Endothelial cell of umbilical vein (primary cell): ENCODE results near the gene KCNQ1OT1. TPM values are rescaled to one million over a fixed set of nuclear protein-coding genes. Genes with fewer than 3 reads are reported as not detected.

Experiments
- BruUV-seq: library from RNA; stranded (reverse); fragments of 400-500 nt; replicated peaks from 2 replicates; lab custom pipeline; 2021; lab: Mats Ljungman, UMichigan
- CTCF ChIA-PET: fragments of 300-600, 350-600 bp; sonication (Branson Sonifier 250); formaldehyde crosslinking; loops from one replicate; lab custom pipeline; 2021; ENCODE audit warnings: antibody characterized with exemption, inconsistent platforms; lab: Charles Lee
- POLR2A ChIA-PET: fragments of 300-600, 350-600 bp; sonication (Branson Sonifier 250); formaldehyde crosslinking; loops from one replicate; lab custom pipeline; 2021; ENCODE audit warnings: antibody characterized with exemption, inconsistent platforms; lab: Charles Lee
- DNase-seq: peaks from one replicate; pipeline ENCODE4 v3.0.0-alpha.2; 2011; ENCODE audit warnings: low read depth, low spot score
- FAIRE-seq: peaks from 2 replicates; lab custom pipeline; 2011; peaks lifted over from hg19 to GRCh38; lab: Jason Lieb, UNC
- H2AFZ ChIP-seq: 2 replicates; pipeline ENCODE4 v1.6.0; 2012; ENCODE audit warnings: low read depth, low read length, control low read depth, inconsistent platforms
- H3K27ac ChIP-seq: 2 replicates; pipeline ENCODE4 v1.5.1; 2011; ENCODE audit warnings: low read depth, mild to moderate bottlenecking, control low read depth, low read length, moderate library complexity; ENCODE audit not compliant: insufficient read depth
- H3K27me3 ChIP-seq, 2 experiments: 2 replicates each; pipeline versions ENCODE4 v1.6.0 to v1.6.1; 2011; ENCODE audit warnings: low read length in 2 of 2, mixed read lengths in 1 of 2; ENCODE audit not compliant: control insufficient read depth in 2 of 2, insufficient read depth in 2 of 2
- H3K36me3 ChIP-seq, 2 experiments: 2 replicates in 1 of 2; 3 replicates in 1 of 2; pipeline ENCODE4 v1.5.1; 2011; ENCODE audit warnings: low read length in 2 of 2, mild to moderate bottlenecking in 1 of 2, moderate library complexity in 1 of 2; ENCODE audit not compliant: control insufficient read depth in 2 of 2, insufficient read depth in 2 of 2; ENCODE audit errors: extremely low read depth in 1 of 2
- H3K4me1 ChIP-seq: 3 replicates; pipeline ENCODE4 v1.5.1; 2011; ENCODE audit warnings: mild to moderate bottlenecking, low read length; ENCODE audit not compliant: control insufficient read depth, insufficient read depth; ENCODE audit errors: extremely low read depth
- H3K4me2 ChIP-seq: 2 replicates; pipeline ENCODE4 v1.6.1; 2011; ENCODE audit warnings: low read length, control low read depth, mixed read lengths; ENCODE audit not compliant: insufficient read depth
- H3K4me3 ChIP-seq, 3 experiments: fragments of 200-600 bp in 1 of 3; sonication (generic), shearing (Covaris generic) in 1 of 3; replicated peaks in 1 of 3; 2 replicates each; pipeline ENCODE4 v1.5.1; 2011 to 2016; ENCODE audit warnings: control low read depth in 3 of 3, low read length in 3 of 3, mild to moderate bottlenecking in 2 of 3, inconsistent platforms in 1 of 3, low read depth in 1 of 3, moderate library complexity in 1 of 3; ENCODE audit not compliant: insufficient read depth in 1 of 3
- H3K79me2 ChIP-seq: 2 replicates; pipeline ENCODE4 v1.6.0; 2012; ENCODE audit warnings: low read length, inconsistent platforms; ENCODE audit not compliant: control insufficient read depth, insufficient read depth
- H3K9ac ChIP-seq: replicated peaks from 2 replicates; pipeline ENCODE3; 2011; ENCODE audit warnings: low read length, control low read depth; ENCODE audit not compliant: insufficient read depth; ENCODE audit errors: extremely low read depth
- H3K9me1 ChIP-seq: replicated peaks from 3 replicates; pipeline ENCODE4 v1.6.0; 2011; ENCODE audit warnings: mild to moderate bottlenecking, low read length; ENCODE audit not compliant: control insufficient read depth, insufficient read depth; ENCODE audit errors: extremely low read depth
- H3K9me3 ChIP-seq: replicated peaks from 2 replicates; pipeline ENCODE4 v1.5.1; 2012; ENCODE audit warnings: low read length, inconsistent platforms; ENCODE audit not compliant: control insufficient read depth, insufficient read depth
- H4K20me1 ChIP-seq: replicated peaks from 2 replicates; pipeline ENCODE3; 2011; ENCODE audit warnings: mild to moderate bottlenecking, low read length; ENCODE audit not compliant: control insufficient read depth, insufficient read depth; ENCODE audit errors: extremely low read depth
- CTCF ChIP-seq, 2 donors: IDR thresholded peaks; 1 replicate in 1 of 2; 2 replicates in 1 of 2; pipeline ENCODE4 v1.5.1; 2011; ENCODE audit warnings: low read length in 2 of 2, mild to moderate bottlenecking in 2 of 2, moderate library complexity in 2 of 2, control low read depth in 1 of 2, inconsistent platforms in 1 of 2, low read depth in 1 of 2; ENCODE audit not compliant: insufficient read depth in 1 of 2; ENCODE audit errors: extremely low read depth in 1 of 2
- EZH2 ChIP-seq: IDR thresholded peaks from 2 replicates; pipeline ENCODE4 v1.6.1; 2012; ENCODE audit warnings: borderline replicate concordance, low read depth, mild to moderate bottlenecking, moderate library complexity, low read length, inconsistent platforms; ENCODE audit not compliant: severe bottlenecking
- FOS ChIP-seq: IDR thresholded peaks from 2 replicates; pipeline ENCODE4 v1.6.1; 2011; ENCODE audit warnings: mild to moderate bottlenecking, low read length, moderate library complexity, borderline replicate concordance; ENCODE audit not compliant: insufficient read depth
- GATA2 ChIP-seq: IDR thresholded peaks from 2 replicates; pipeline ENCODE4 v1.7.0; 2011; ENCODE audit warnings: low read depth, mild to moderate bottlenecking, moderate library complexity, mixed read lengths, low read length; ENCODE audit not compliant: insufficient read length, insufficient read depth
- JUN ChIP-seq: IDR thresholded peaks from 2 replicates; pipeline ENCODE4 v1.6.1; 2011; ENCODE audit warnings: borderline replicate concordance, low read depth; ENCODE audit not compliant: insufficient read length, insufficient read depth
- MAX ChIP-seq: IDR thresholded peaks from 2 replicates; pipeline ENCODE4 v1.6.1; 2011; ENCODE audit not compliant: insufficient read depth, insufficient read length
- MYC ChIP-seq: IDR thresholded peaks from one replicate; pipeline ENCODE4 v1.6.1; 2011; ENCODE audit warnings: mild to moderate bottlenecking, low read depth, low read length
- POLR2A ChIP-seq: IDR thresholded peaks from 2 replicates; pipeline ENCODE4 v1.6.1; 2012; ENCODE audit warnings: low read depth, mild to moderate bottlenecking, control low read depth, low read length
- POLR2AphosphoS5 ChIP-seq: IDR thresholded peaks from 2 replicates; pipeline ENCODE4 v1.6.1; 2012; ENCODE audit warnings: low read depth, mild to moderate bottlenecking, control low read depth, low read length, moderate library complexity; ENCODE audit not compliant: insufficient read depth
- dilution Hi-C: fragments of 300-500 bp; cut with MboI; formaldehyde crosslinking; loops from one replicate; pipeline ENCODE4 v1.15.0; 2019; ENCODE audit warnings: low sequenced_read_pairs; ENCODE audit not compliant: extremely low pct_ligation_motif_present
- intact Hi-C: fragments of 100-400 bp; cut with micrococcal nuclease; formaldehyde crosslinking; loops from one replicate; pipeline ENCODE4 v1.10.0; 2022
- polyA plus RNA-seq, 4 experiments: library from polyadenylated mRNA; depleted of rRNA in 3 of 4; stranded (reverse) in 3 of 4; unstranded in 1 of 4; fragments of >200 nt; gene quantifications; 2 replicates each; pipeline versions ENCODE4 v1.2.1 to v1.2.3, GENCODE V29; 2011 to 2012; ENCODE audit warnings: missing spikeins in 1 of 4
- total RNA-seq: library from RNA; stranded (reverse); gene quantifications from 2 replicates; pipeline ENCODE4 v1.2.3, GENCODE V29; 2021

The KCNQ1OT1 gene
- total and polyA plus RNA-seq, 2 donors (not counting 3 experiments of a cell fraction or from before 2014, with no cell fraction given): 0.11 to 1.8 TPM

GRCh38 chr11:2714871-2715270, 15.1 kb upstream of the KCNQ1OT1 start:
- peaks cover 0 to 1% of the 10 kb centered on the region in 2 experiments for H3K27me3 ChIP-seq
- H3K36me3 ChIP-seq: no peaks in the 10 kb centered on the region
- dilution Hi-C loops: no loop called here
- no peak overlapping the region for H3K27ac ChIP-seq
- no peaks in the 10 kb centered on the region for H4K20me1 ChIP-seq
- intact Hi-C loops: no loop called here
- H3K79me2 ChIP-seq: no peaks in the 10 kb centered on the region
- H3K4me3 ChIP-seq: no peak overlapping the region
- TF ChIP-seq JUN (no peak), POLR2AphosphoS5 (no peak), EZH2 (no peak), CTCF (IDR thresholded peaks at IDR 0.05; ENCODE audit: extremely low read depth in 1 of 2, insufficient read depth in 1 of 2, low read depth in 1 of 2, low read length in 2 of 2) (no peak), MAX (no peak), POLR2A (no peak)
- H3K9me1 ChIP-seq: no peaks in the 10 kb centered on the region
- no peak overlapping the region for H2AFZ ChIP-seq
- ChIA-PET POLR2A (no interaction called here), CTCF (no interaction called here)
- BruUV-seq: no TSS peak
- no peaks in the 10 kb centered on the region for H3K4me1 ChIP-seq
- H3K9ac ChIP-seq: no peak overlapping the region
- no peak overlapping the region for H3K4me2 ChIP-seq
- DNase-seq (no peak), FAIRE-seq (no peak)
- H3K9me3 ChIP-seq: no peaks in the 10 kb centered on the region

GRCh38 chr11:2714463-2714800, 14.6 kb upstream of the KCNQ1OT1 start:
- H3K4me3 ChIP-seq: no peak overlapping the region
- CTCF ChIA-PET: no interaction called here

More at GRCh38 chr11:2714463-2714800, 14.6 kb upstream of the KCNQ1OT1 start:
- no peak overlapping the region for H2AFZ ChIP-seq
- no peak overlapping the region for H3K9ac ChIP-seq
- H3K9me3 ChIP-seq: no peaks in the 10 kb centered on the region
- H3K9me1 ChIP-seq: no peaks in the 10 kb centered on the region
- DNase-seq: no peak
- no peak overlapping the region for H3K4me2 ChIP-seq
- no TSS peak for BruUV-seq
- no peak overlapping the region for H3K27ac ChIP-seq
- H3K4me1 ChIP-seq: no peaks in the 10 kb centered on the region
- H3K79me2 ChIP-seq: no peaks in the 10 kb centered on the region
- dilution Hi-C loops (no loop called here), intact Hi-C loops (no loop called here)
- H4K20me1 ChIP-seq: no peaks in the 10 kb centered on the region
- POLR2A ChIA-PET: no interaction called here
- TF ChIP-seq JUN: no peak
- no peak for TF ChIP-seq EZH2
- TF ChIP-seq CTCF (IDR thresholded peaks at IDR 0.05; ENCODE audit: extremely low read depth in 1 of 2, insufficient read depth in 1 of 2, low read depth in 1 of 2, low read length in 2 of 2): no peak
- TF ChIP-seq POLR2AphosphoS5: no peak
- no peak for TF ChIP-seq GATA2
- TF ChIP-seq FOS: no peak
- TF ChIP-seq MYC: no peak
- peaks cover 0 to 2% of the 10 kb centered on the region in 2 experiments for H3K27me3 ChIP-seq
- FAIRE-seq: no peak
- no peaks in the 10 kb centered on the region for H3K36me3 ChIP-seq
